ENCODE data around the gene HPCA.

DNA sequence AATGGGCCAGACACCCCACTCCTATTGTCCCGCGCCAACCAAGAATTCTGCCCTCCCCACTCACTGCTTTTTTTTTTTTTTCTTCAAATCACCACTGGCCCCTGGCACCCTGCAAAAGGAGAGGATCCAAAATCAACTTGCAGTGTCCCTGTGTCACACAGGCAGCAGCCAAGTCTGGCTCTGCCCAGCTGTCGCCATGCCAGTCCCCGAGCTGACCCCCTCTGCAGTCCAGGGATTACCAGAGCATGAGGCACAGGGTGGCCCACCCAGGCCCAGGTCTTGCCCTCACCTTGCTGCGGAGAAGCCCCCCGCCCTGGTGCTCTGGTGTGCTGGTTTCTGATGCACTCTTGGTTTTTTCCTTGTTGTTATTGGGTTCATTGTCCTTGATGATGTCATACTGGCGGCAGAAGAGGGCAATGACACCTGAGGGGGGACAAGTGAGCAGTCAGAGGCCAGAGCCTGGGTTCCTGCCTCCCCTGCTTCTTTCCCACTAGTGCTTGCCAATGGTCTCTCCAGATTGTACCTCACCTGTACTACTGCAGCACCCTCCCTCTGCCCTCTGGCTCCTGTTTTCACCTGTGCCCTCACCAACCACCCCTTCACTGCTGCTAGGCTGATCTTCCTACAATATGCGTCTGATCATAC lies 21.8 kb upstream of the HPCA start:
- TF ChIP-seq, protein P1, sequence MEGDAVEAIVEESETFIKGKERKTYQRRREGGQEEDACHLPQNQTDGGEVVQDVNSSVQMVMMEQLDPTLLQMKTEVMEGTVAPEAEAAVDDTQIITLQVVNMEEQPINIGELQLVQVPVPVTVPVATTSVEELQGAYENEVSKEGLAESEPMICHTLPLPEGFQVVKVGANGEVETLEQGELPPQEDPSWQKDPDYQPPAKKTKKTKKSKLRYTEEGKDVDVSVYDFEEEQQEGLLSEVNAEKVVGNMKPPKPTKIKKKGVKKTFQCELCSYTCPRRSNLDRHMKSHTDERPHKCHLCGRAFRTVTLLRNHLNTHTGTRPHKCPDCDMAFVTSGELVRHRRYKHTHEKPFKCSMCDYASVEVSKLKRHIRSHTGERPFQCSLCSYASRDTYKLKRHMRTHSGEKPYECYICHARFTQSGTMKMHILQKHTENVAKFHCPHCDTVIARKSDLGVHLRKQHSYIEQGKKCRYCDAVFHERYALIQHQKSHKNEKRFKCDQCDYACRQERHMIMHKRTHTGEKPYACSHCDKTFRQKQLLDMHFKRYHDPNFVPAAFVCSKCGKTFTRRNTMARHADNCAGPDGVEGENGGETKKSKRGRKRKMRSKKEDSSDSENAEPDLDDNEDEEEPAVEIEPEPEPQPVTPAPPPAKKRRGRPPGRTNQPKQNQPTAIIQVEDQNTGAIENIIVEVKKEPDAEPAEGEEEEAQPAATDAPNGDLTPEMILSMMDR (IDR thresholded peaks at IDR 0.05): no peak
- TF ChIP-seq POLR2AphosphoS5 (IDR thresholded peaks at IDR 0.05): no peak
